ENCODE measurements around the gene SLC34A2.

- TF ChIP-seq CTCF (IDR thresholded peaks at IDR 0.05) (no peak), POLR2A (IDR thresholded peaks at IDR 0.05) (no peak)
Measured at GRCh38 chr4:25656031-25656430, 380 bp downstream of the SLC34A2 start.
